Skin epidermis (tissue), 12 donors: ENCODE measurements around the gene SLC3A2.

Experiments
- H3K27ac ChIP-seq, 21 experiments: fragments of 200-600 bp; sonication (generic) in 11 of 21; one replicate each; pipeline ENCODE4 v1.5.0; 2020; ENCODE audit warnings: mild to moderate bottlenecking in 3 of 21, inconsistent platforms in 2 of 21, moderate library complexity in 2 of 21
- H3K4me3 ChIP-seq, 7 experiments: fragments of 200-600 bp; sonication (generic) in 2 of 7; one replicate each; pipeline ENCODE4 v1.5.0; 2020; ENCODE audit warnings: inconsistent platforms in 2 of 7, mild to moderate bottlenecking in 2 of 7, moderate library complexity in 1 of 7

The SLC3A2 gene

DNA sequence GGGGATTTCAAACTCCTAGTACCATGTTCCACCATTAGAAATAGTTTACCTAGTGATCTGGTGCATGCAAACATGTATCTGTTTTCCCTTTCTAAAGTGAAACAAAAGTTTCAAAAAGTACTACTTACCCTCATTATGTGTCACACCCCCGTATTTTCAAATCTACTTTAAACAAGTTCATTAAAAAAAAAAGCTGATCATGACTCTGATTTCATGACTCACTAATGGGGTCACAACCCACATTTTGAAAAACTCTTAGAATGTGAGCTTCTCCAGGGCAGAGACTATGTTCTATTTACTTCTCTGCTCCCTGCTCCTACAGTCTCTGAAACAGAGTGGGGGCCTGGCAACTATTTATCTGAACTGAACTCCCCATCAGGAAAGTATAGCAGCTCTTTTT, 22.2 kb downstream of the SLC3A2 start:
- Histone ChIP-seq H3K4me3 (no peak overlapping the region), H3K27ac (peak overlapping the region in 1 of 21 experiments; percentile 7)

DNA sequence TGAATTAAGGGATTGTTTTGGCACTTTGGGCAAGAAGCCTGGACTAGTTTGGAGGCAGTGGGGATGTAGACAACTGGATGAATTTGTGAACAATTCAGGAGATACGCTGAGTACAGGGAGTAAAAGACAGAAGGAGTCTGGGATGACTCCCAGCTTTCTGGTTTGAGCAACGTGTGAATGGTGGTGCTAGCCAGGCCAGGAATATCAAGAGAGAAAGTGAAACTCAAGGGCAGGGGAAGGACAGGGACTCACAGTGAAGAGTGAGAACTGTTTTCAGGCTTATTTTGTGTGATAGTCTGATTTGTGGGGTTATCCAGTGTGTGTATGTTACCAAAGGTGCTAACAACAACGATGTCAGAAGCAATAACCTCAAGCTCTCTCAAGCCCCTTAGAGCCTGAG, 24.6 kb downstream of the SLC3A2 start:
- Histone ChIP-seq H3K4me3 (no peak overlapping the region), H3K27ac (peak overlapping the region in 1 of 21 experiments; percentile 3)

- H3K4me3 ChIP-seq, result no peak overlapping the region
- H3K27ac ChIP-seq, result peak overlapping the region in 1 of 21 experiments; percentile 3
These were observed 25.3 kb downstream of the SLC3A2 start for GRCh38 chr11:62905927-62906531.

DNA sequence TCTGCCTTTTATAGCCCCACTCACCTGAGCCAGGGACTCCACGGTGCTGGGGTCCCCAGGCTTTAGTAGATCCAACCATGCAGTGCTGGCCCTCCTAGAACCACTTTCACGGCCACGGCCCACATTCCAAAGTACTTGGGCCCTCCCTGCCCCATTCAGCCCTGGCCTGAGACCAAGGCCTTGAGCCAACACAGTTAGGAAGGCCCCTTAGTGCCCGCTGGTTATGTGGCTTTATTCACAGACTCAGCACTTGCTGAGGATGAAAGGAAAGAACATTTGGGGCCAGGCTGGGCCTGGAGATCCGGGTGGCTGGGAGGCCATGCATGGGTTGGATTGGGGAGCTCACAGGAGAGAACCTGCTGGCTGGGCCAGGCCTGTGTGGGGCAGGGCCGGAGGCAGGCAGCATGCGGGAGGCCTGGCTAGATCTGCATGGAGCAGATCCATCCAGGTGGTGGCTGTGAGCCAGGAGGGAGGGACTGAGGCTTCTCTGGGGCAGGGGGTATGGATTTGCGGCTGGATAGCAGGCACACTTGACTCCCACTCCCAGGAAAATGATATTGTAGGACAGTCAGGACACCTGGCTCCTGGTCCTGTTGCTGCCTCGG, 27.9 kb downstream of the SLC3A2 start:
- Histone ChIP-seq H3K4me3 (no peak overlapping the region), H3K27ac (peak overlapping the region in 7 of 21 experiments; percentile 7 to 65 (median 34))

- Histone ChIP-seq H3K4me3 (peak overlapping the region in 1 of 7 experiments; percentile 20), H3K27ac (peak overlapping the region in 10 of 21 experiments; percentile 0 to 67 (median 40))
These were observed 28.6 kb downstream of the SLC3A2 start for GRCh38 chr11:62909107-62909894.

- Histone ChIP-seq H3K4me3 (no peak overlapping the region), H3K27ac (peak overlapping the region in 2 of 21 experiments; percentile 0 to 67)
These were observed 29.6 kb downstream of the SLC3A2 start for GRCh38 chr11:62910141-62910882.

DNA sequence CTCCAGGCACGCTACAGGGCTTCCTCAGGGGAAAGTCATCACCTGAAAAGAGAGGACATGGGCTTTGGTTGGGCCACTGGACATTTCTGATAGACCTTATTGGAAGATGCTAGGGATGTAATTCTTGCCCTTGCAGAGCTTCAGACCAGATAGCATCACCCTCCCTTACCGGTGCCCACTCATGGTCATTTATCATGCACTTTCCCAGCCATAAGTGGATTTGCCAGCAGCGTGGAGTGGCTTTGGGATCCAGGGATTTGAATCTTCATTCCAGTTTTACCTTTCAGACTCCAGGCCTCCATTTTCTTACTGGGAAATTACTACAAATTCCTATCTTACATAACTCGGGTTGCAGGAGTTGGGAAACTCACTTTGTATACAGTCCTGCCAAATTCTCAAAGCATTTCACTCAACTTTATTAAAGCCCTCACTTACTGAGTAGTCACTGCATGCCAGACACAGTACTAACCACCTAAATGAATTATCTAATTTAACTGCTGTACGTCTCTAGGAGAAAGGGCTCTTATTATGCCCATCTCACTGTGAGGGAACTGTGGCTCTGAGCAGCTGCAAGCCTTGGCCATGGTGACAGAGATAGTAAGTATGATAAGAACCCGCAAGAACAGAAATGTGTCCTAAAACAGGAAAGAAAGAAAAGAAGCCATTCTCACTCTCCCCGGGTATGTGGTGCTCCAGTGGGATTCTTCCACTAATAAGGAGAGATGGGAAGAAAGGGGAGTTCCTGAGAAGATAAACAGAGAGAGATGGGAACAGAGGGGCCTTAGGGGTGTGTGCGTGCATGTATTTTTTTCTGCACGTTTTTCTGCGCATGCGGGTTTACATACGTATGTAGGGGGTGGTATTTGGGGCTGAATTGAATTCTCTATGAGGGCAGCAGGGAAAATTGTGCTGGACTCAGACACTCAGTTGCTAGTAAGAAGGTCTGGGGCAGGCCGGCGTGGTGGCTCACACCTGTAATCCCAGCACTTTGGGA, 30.7 kb downstream of the SLC3A2 start:
- Histone ChIP-seq H3K27ac (no peak overlapping the region), H3K4me3 (no peak overlapping the region)

DNA sequence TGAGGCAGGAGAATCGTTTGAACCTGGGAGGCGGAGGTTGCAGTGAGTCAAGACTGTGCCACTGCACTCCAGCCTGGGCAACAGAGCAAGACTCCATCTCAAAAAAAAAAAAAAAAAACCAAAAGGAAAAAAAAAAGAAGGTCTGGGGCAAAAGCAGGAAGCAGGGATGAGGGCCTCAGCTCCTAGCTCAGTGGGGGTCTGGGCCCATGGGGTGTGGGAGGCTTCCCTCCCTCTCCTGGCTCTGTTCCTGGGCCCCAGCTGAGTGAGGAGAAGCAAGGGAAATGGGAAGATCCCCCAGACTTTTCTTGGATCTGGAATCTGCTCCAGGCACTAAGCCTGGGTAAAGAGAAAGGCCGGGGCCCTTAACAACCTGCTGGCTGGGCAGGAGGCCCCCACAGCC, 31.6 kb downstream of the SLC3A2 start:
- Histone ChIP-seq H3K4me3 (no peak overlapping the region), H3K27ac (no peak overlapping the region)

DNA sequence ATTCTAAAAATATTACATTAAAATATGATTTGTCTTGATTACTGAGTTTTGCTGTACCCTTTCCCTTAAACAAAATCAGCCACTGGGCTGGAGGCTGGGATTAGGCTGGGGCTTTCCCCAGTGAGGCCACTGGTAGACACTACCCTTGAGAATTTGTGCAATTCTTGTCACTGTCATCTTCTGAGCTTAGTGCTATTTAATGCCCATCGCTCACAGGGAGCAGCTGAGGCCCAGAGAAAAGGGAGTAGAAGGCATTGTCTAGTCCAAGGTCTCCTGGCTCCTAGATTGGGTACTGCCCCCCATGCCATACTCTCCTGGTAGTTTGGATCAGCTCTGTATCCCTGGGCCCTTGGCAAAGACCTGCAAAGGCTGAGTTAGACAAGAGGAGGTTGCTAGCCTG, 33.7 kb downstream of the SLC3A2 start:
- Histone ChIP-seq H3K27ac (no peak overlapping the region), H3K4me3 (no peak overlapping the region)

GRCh38 chr11:62917906-62918502, 37.3 kb downstream of the SLC3A2 start:
- H3K4me3 ChIP-seq, result no peak overlapping the region
- no peak overlapping the region for H3K27ac ChIP-seq

GRCh38 chr11:62918531-62918930, 37.8 kb downstream of the SLC3A2 start:
- Histone ChIP-seq H3K4me3 (no peak overlapping the region), H3K27ac (no peak overlapping the region)

- no peak overlapping the region for H3K27ac ChIP-seq
- H3K4me3 ChIP-seq, result no peak overlapping the region
These were observed 38.8 kb downstream of the SLC3A2 start for GRCh38 chr11:62919476-62919875.

- H3K4me3 ChIP-seq, result no peak overlapping the region
- no peak overlapping the region for H3K27ac ChIP-seq
These were observed 39.4 kb downstream of the SLC3A2 start for GRCh38 chr11:62919898-62920640.

GRCh38 chr11:62921201-62921572, 40.5 kb downstream of the SLC3A2 start, which contains the start of gene CHRM1:
TSS of gene CHRM1 (minus strand) at chr11:62921363. CDS start at chr11:62911100, 10,263 bp downstream.
- Histone ChIP-seq H3K27ac (peak within 1 kb of the TSS in 8 of 21 experiments; percentile 5 to 60 (median 36)), H3K4me3 (peak within 1 kb of the TSS in 1 of 7 experiments; percentile 19)

GRCh38 chr11:62921573-62922188, 41.0 kb downstream of the SLC3A2 start:
- Histone ChIP-seq H3K27ac (peak overlapping the region in 8 of 21 experiments; percentile 5 to 60 (median 36)), H3K4me3 (peak overlapping the region in 1 of 7 experiments; percentile 19)

- H3K27ac ChIP-seq, result peak overlapping the region in 2 of 21 experiments; percentile 5 to 60
- H3K4me3 ChIP-seq, result no peak overlapping the region
These were observed 41.5 kb downstream of the SLC3A2 start for GRCh38 chr11:62922189-62922589.
